Fibroblast of skin of back (primary cell): ENCODE measurements around the gene NPBWR2.
"Not testable (repeated sequence)": the region's sequence is repeated elsewhere in the genome, so short reads cannot be mapped to it uniquely, and the experiment has no call there.

Experiments used
- DNase-seq: peaks from one replicate; pipeline ENCODE4 v3.0.0-alpha.2; 2013

Gene NPBWR2

GRCh38 chr20:64143018-64143801 is 35.8 kb upstream of the NPBWR2 start:
- no peak for DNase-seq

DNA sequence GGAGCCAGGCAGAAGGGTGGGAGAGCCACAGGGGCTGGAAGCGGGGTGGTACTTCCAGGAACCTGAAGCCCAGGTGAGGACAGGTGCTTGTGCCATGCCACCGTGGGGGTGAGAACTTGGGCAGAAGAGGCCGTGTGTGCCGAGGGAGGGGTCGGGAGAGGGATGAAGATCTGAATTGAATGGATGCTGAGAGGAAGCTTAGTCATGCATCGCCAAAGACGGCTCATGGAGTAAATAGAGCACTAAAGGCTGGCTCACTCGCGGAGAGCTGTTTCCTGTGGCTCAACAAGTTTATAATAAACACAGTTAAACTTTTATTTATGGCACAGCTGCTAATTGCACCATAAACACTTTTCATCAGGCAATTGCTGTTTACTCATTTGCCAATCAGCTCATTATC is 35.2 kb upstream of the NPBWR2 start:
- DNase-seq: no peak

- no peak for DNase-seq
Observed at GRCh38 chr20:64140956-64141355, 33.6 kb upstream of the NPBWR2 start.

- no peak for DNase-seq
Observed at GRCh38 chr20:64140061-64140931, 32.9 kb upstream of the NPBWR2 start.

DNA sequence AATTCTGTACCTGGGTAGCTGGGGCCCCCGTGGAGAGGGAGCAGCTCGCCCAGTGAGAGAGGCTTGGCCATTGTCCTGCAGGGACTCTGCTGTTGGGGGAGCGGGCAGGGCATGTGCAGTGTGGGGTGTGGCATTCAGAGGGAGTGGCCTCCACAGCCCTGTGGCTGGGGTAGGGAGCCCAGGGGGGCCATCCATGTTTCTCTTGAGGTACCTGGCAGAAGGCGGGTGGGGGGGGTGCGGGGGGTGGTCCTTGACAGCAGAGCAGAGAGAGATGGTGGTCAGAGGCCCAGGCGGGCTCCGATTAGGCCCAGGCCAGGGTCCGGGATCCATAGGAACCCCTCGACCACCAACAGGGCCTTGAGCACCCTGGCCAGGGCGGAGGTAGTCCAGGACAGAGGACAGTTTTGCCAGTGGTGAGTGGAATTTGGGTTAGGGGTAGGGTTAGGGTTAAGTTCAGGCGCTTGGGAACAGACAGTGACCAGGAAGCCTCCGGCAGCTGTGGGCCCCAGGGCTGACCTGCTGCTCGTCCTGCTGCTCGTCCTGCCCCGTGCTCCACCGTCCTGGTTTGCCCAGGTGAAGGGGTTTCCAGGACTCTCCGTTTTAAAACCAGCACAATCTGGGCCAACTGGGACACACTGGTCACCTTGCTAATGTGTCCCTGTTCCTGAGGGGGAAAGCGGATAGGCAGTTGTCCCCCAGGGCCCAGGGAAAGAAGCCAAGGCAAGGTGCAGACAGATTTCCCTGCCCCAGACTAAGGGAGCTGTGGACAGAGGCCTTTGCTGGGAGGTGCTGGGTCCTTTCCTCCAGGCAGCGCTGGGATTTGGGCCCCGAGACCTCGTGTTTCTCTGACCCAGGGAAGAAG is 32.1 kb upstream of the NPBWR2 start:
- DNase-seq: no peak

DNA sequence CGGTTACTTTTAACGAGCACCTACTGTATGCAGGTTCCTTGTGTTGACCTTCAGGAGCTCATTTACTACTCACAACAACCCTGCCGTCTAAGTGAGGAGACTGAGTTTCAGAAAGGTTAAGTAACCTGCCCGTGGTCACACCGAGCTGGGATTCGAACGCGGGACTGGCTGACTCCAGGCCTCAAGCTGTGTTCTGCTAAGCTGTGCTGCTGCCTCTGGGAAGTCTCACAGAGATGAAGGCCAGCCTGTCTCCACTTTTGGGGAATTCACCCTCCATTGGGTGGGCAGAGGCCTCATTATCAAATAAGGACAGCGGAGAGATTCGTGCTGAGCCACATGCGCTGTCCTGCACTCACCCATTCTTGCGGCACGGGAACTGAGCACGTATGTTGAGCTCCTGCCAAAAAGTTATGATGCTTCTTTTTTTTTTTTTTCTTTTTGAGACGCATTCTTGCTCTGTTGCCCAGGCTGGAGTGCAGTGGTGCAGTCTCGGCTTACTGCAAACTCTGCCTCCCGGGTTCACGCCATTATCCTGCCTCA is 31.0 kb upstream of the NPBWR2 start:
- DNase-seq: no peak

GRCh38 chr20:64137598-64138031 is 30.2 kb upstream of the NPBWR2 start:
- no peak for DNase-seq

GRCh38 chr20:64136004-64136710 is 28.8 kb upstream of the NPBWR2 start:
- no peak for DNase-seq

GRCh38 chr20:64134744-64135143 is 27.4 kb upstream of the NPBWR2 start:
- DNase-seq: not testable (repeated sequence)

- no peak for DNase-seq
Observed at GRCh38 chr20:64133951-64134407, 26.6 kb upstream of the NPBWR2 start.

- DNase-seq: peak; percentile 26
Observed at GRCh38 chr20:64131406-64131805, 24.0 kb upstream of the NPBWR2 start.

GRCh38 chr20:64130876-64131275 is 23.5 kb upstream of the NPBWR2 start:
- no peak for DNase-seq

DNA sequence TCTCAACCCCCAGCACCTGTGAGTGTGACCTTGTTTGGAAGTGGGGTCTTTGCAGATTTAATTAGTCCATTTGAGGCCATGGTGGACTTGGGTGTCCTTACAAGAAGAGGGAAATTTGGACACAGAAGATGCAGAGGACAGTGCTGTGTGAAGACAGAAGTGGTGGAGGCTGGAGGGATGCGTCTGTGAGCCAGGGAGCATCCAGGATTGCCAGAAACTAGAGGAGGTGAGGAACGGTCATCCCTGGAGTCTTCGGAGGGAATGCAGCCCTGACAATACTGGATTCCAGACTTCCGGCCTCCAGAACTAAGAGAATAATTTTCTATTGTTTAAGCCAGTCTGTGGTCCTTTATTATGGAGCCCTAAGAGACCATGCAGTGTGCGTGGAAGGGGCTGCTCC is 22.9 kb upstream of the NPBWR2 start:
- DNase-seq: no peak

GRCh38 chr20:64129146-64129782 is 21.9 kb upstream of the NPBWR2 start:
- DNase-seq: no peak

GRCh38 chr20:64123517-64123916 is 16.2 kb upstream of the NPBWR2 start:
- DNase-seq: not testable (repeated sequence)

- not testable (repeated sequence) for DNase-seq
Observed at GRCh38 chr20:64122927-64123326, 15.6 kb upstream of the NPBWR2 start.

GRCh38 chr20:64121586-64121985 is 14.2 kb upstream of the NPBWR2 start:
- no peak for DNase-seq

GRCh38 chr20:64119681-64120341 is 12.4 kb upstream of the NPBWR2 start:
- DNase-seq: no peak

DNA sequence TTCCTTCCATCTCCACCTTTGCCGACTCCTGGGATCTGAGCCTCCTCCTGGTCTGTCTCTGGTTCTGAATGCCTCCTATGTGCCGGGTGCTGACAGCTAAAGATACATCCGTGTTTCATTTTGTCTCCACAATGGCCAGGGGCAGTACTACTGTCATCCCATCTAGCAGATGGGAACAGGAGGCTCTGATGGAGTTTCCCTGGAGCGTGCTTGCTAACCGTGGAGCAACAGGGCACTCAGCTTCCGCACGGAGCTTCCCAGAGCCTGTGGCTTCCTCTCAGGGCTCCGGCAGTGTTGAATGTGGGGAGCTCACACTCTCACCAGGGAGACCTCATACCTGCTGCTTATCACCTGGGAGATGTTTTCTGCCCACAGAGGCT is 11.9 kb upstream of the NPBWR2 start:
- no peak for DNase-seq

- not testable (repeated sequence) for DNase-seq
Observed at GRCh38 chr20:64117432-64117777, 10.0 kb upstream of the NPBWR2 start.
